ENCODE results near the gene TLK1.

DNA sequence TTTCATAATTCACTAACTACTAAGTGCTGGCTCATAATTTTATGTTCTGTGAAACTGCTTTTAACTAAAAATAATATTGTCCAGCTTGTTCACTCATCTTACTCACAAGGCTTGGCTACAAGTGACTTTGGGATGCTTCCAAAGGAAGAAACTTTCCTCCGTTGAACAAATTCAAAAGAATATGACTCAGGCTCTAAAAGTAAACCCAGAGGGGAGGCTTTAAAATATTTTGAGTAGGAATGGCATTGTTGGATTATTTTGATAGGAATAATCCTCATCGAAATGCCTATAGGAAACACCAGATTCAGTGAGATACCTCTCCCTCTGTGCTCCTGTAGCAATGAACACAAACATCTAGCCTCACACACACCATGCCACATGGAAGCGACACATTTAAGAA lies 25.2 kb upstream of the TLK1 start:
- no peak for TF ChIP-seq CTCF (conservative IDR thresholded peaks at IDR 0.05; ENCODE audit: low read length)
- no peak for TF ChIP-seq EZH2phosphoT487 (IDR thresholded peaks at IDR 0.05; ENCODE audit: borderline replicate concordance, low read depth, low read length)
